K562 (cell line): ENCODE measurements around the gene CACNA2D2. TPM values are rescaled to one million over a fixed set of nuclear protein-coding genes. Genes with fewer than 3 reads are reported as not detected.

Source experiments
- BCL6 ChIP-seq: fragments of 250-450 bp; sonication (Bioruptor Pico); IDR thresholded peaks from 2 replicates; pipeline ENCODE4 v1.4.0; 2020
- C11orf30 ChIP-seq: fragments of 450-650 bp; IDR thresholded peaks from 2 replicates; pipeline ENCODE4 v1.6.1; 2016; ENCODE audit warnings: low read depth, mild to moderate bottlenecking
- CC2D1A ChIP-seq: fragments of 450-650 bp; IDR thresholded peaks from 2 replicates; pipeline ENCODE4 v1.6.1; 2017; ENCODE audit warnings: mild to moderate bottlenecking
- CSDE1 ChIP-seq, 2 experiments: fragments of 450-650 bp; IDR thresholded peaks; 2 replicates each; pipeline ENCODE4 v1.6.1; 2016; ENCODE audit warnings: mild to moderate bottlenecking in 1 of 2
- GTF2A2 ChIP-seq: IDR thresholded peaks from 2 replicates; pipeline ENCODE4 v1.6.1; 2016; ENCODE audit warnings: mild to moderate bottlenecking, missing genetic modification characterization, missing compliant biosample characterization
- GTF2F1 ChIP-seq: IDR thresholded peaks from 2 replicates; pipeline ENCODE4 v1.6.1; 2011; ENCODE audit warnings: low read depth, low read length, improper control_type of control experiment
- HEY1 ChIP-seq: fragments of 250-450 bp; sonication (Bioruptor Pico); IDR thresholded peaks from 2 replicates; pipeline ENCODE4 v1.5.0; 2020; ENCODE audit warnings: mild to moderate bottlenecking, moderate library complexity, borderline replicate concordance
- HOXB6 ChIP-seq: fragments of 250-450 bp; sonication (Bioruptor Pico); IDR thresholded peaks from 2 replicates; pipeline ENCODE4 v1.5.1; 2022; ENCODE audit warnings: mild to moderate bottlenecking, borderline replicate concordance
- KDM2B ChIP-seq: fragments of 250-450 bp; sonication (Bioruptor Pico); IDR thresholded peaks from 2 replicates; pipeline ENCODE4 v1.8.0; 2021; ENCODE audit warnings: mild to moderate bottlenecking, moderate library complexity
- NEUROD1 ChIP-seq: fragments of 150-350 bp; IDR thresholded peaks from 2 replicates; pipeline ENCODE4 v1.6.1; 2014; ENCODE audit warnings: borderline replicate concordance, low read length, low read depth; ENCODE audit not compliant: partially characterized antibody
- RBFOX2 ChIP-seq: fragments of 200-400 bp; formaldehyde crosslinking; IDR thresholded peaks from 2 replicates; pipeline ENCODE4 v1.6.1; 2017; ENCODE audit warnings: low read depth, mild to moderate bottlenecking, low read length, moderate library complexity
- SMC3 ChIP-seq: conservative IDR thresholded peaks from 2 replicates; pipeline ENCODE4 v1.6.1; 2011; ENCODE audit warnings: low read depth, low read length, improper control_type of control experiment; ENCODE audit not compliant: insufficient read depth
- SNRNP70 ChIP-seq: fragments of 200-400 bp; formaldehyde crosslinking; optimal IDR thresholded peaks from 2 replicates; pipeline ENCODE3; 2017; ENCODE audit warnings: low read depth, low read length
- SREBF1 ChIP-seq: fragments of 150-350 bp; IDR thresholded peaks from 2 replicates; pipeline ENCODE4 v1.6.1; 2014; ENCODE audit warnings: antibody characterized with exemption, low read depth, low read length, borderline replicate concordance
- THRAP3 ChIP-seq: fragments of 450-650 bp; IDR thresholded peaks from 2 replicates; pipeline ENCODE4 v1.6.1; 2016; ENCODE audit warnings: mild to moderate bottlenecking, inconsistent platforms, borderline replicate concordance
- ZKSCAN1 ChIP-seq: fragments of 150-350 bp; IDR thresholded peaks from 2 replicates; pipeline ENCODE4 v1.6.1; 2016; ENCODE audit warnings: low read depth, low read length
- ZNF780A ChIP-seq: fragments of 250-450 bp; sonication (Bioruptor Pico); IDR thresholded peaks from 2 replicates; pipeline ENCODE4 v1.5.0; 2021; ENCODE audit warnings: mild to moderate bottlenecking
- ZNF830 ChIP-seq: fragments of 250-450 bp; sonication (Bioruptor Pico); IDR thresholded peaks from 2 replicates; pipeline ENCODE4 v1.5.0; 2021; ENCODE audit warnings: mild to moderate bottlenecking
- polyA plus RNA-seq, 8 experiments: library from polyadenylated mRNA; depleted of rRNA in 4 of 8; stranded (reverse) in 5 of 8; unstranded in 3 of 8; fragments of >200 nt; fragmentation: Nextera tagmentation in 2 of 8; fragmentation: Illumina TruSeq in 1 of 8; extraction: Ambion mirVana in 2 of 8; extraction: Trizol in 1 of 8; gene quantifications; 2 replicates each; pipeline versions ENCODE4 v1.2.1 to v1.2.3, GENCODE V29; 2011 to 2014; ENCODE audit warnings: inconsistent platforms in 1 of 8, missing spikeins in 1 of 8
- total RNA-seq, 7 experiments: library from RNA; depleted of rRNA in 6 of 7; stranded (reverse); fragments of >200 nt in 6 of 7; fragmentation: Illumina TruSeq in 2 of 7; extraction: Trizol in 2 of 7; gene quantifications; 2 replicates each; pipeline versions ENCODE4 v1.2.1 to v1.2.3, GENCODE V29; 2011 to 2021; ENCODE audit warnings: low replicate concordance in 1 of 7
- TF ChIP-seq, protein P1 (sequence below): fragments of 250-450 bp; sonication (Bioruptor Pico); IDR thresholded peaks from 2 replicates; pipeline ENCODE4 v1.5.0; 2020; ENCODE audit warnings: mild to moderate bottlenecking, borderline replicate concordance
- TF ChIP-seq, protein P2 (sequence below), 2 experiments: fragments of 450-650 bp; conservative IDR thresholded peaks; 2 replicates each; pipeline ENCODE4 v1.6.1; 2017; ENCODE audit warnings: mild to moderate bottlenecking in 2 of 2, moderate library complexity in 2 of 2
- TF ChIP-seq, protein P3 (sequence below): fragments of 250-450 bp; sonication (Bioruptor Pico); IDR thresholded peaks from 2 replicates; pipeline ENCODE4 v1.9.0; 2021; ENCODE audit warnings: mild to moderate bottlenecking
- TF ChIP-seq, protein P4 (sequence below), 2 experiments: fragments of 450-650 bp; IDR thresholded peaks; 2 replicates each; pipeline ENCODE4 v1.6.1; 2018; ENCODE audit warnings: mild to moderate bottlenecking in 2 of 2, low read depth in 1 of 2; ENCODE audit not compliant: partially characterized antibody in 2 of 2

Gene CACNA2D2
- total and polyA plus RNA-seq, 9 of the 15 experiments (the other 6 are each of a cell fraction or from before 2014, with no cell fraction given), result 0.11 to 0.58 (median 0.36) TPM; not detected in 2

DNA sequence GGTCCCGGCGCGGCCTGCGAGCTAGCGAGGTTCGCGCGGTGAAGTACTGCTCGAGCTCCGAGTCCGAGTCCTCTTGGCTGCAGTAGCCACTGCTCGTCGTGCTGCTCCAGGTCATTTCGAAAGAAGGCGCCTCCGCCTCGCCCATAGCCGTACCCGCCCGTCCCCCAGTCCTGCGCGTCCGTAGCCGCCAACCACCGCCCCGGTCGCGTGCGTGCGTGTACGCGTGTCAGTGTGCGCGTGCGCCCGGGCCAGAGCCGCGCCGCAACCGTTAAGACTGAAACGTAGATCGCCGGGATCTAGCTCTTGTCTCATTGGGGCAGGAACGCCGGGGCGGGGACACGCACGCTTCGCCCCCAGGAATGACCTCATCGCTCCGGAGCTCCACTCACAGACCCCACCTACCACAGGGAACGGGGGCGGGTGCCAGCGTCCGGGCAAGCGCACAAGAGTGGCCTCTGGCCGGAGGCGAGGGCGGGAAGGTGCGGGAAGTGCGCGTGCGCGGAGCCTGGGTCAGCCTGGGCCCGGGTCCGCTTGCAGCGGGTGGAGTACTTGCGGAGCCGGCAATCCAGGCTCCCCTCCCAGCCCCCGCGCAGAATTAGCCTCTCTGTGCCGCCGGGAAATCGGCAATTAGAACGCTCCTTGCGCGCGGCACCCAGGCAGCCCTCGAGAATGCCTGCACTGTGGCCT is 166.1 kb downstream of the CACNA2D2 start (continued):
- TF ChIP-seq, protein P1, sequence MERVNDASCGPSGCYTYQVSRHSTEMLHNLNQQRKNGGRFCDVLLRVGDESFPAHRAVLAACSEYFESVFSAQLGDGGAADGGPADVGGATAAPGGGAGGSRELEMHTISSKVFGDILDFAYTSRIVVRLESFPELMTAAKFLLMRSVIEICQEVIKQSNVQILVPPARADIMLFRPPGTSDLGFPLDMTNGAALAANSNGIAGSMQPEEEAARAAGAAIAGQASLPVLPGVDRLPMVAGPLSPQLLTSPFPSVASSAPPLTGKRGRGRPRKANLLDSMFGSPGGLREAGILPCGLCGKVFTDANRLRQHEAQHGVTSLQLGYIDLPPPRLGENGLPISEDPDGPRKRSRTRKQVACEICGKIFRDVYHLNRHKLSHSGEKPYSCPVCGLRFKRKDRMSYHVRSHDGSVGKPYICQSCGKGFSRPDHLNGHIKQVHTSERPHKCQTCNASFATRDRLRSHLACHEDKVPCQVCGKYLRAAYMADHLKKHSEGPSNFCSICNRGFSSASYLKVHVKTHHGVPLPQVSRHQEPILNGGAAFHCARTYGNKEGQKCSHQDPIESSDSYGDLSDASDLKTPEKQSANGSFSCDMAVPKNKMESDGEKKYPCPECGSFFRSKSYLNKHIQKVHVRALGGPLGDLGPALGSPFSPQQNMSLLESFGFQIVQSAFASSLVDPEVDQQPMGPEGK, result no peak
- TF ChIP-seq C11orf30 (no peak), HEY1 (CRISPR knock-in tag) (no peak), NEUROD1 (peak; percentile 36), CC2D1A (no peak), HOXB6 (CRISPR knock-in tag) (no peak), GTF2F1 (no peak), THRAP3 (no peak), SREBF1 (no peak), BCL6 (no peak), ZNF780A (CRISPR knock-in tag) (no peak), GTF2A2 (tag) (no peak), ZKSCAN1 (no peak), SNRNP70 (no peak), ZNF830 (0 out of 2 replicates have a peak, but pooled peaks have one; percentile 23), KDM2B (CRISPR knock-in tag) (no peak), RBFOX2 (peak; percentile 95), SMC3 (no peak), CSDE1 (IDR thresholded peaks at IDR 0.05) (no peak)
- TF ChIP-seq, protein P2, sequence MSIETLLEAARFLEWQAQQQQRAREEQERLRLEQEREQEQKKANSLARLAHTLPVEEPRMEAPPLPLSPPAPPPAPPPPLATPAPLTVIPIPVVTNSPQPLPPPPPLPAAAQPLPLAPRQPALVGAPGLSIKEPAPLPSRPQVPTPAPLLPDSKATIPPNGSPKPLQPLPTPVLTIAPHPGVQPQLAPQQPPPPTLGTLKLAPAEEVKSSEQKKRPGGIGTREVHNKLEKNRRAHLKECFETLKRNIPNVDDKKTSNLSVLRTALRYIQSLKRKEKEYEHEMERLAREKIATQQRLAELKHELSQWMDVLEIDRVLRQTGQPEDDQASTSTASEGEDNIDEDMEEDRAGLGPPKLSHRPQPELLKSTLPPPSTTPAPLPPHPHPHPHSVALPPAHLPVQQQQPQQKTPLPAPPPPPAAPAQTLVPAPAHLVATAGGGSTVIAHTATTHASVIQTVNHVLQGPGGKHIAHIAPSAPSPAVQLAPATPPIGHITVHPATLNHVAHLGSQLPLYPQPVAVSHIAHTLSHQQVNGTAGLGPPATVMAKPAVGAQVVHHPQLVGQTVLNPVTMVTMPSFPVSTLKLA (conservative IDR thresholded peaks at IDR 0.05), result peak; percentile 88 to 95
- TF ChIP-seq, protein P3, sequence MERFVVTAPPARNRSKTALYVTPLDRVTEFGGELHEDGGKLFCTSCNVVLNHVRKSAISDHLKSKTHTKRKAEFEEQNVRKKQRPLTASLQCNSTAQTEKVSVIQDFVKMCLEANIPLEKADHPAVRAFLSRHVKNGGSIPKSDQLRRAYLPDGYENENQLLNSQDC, result no peak
- TF ChIP-seq, protein P4, sequence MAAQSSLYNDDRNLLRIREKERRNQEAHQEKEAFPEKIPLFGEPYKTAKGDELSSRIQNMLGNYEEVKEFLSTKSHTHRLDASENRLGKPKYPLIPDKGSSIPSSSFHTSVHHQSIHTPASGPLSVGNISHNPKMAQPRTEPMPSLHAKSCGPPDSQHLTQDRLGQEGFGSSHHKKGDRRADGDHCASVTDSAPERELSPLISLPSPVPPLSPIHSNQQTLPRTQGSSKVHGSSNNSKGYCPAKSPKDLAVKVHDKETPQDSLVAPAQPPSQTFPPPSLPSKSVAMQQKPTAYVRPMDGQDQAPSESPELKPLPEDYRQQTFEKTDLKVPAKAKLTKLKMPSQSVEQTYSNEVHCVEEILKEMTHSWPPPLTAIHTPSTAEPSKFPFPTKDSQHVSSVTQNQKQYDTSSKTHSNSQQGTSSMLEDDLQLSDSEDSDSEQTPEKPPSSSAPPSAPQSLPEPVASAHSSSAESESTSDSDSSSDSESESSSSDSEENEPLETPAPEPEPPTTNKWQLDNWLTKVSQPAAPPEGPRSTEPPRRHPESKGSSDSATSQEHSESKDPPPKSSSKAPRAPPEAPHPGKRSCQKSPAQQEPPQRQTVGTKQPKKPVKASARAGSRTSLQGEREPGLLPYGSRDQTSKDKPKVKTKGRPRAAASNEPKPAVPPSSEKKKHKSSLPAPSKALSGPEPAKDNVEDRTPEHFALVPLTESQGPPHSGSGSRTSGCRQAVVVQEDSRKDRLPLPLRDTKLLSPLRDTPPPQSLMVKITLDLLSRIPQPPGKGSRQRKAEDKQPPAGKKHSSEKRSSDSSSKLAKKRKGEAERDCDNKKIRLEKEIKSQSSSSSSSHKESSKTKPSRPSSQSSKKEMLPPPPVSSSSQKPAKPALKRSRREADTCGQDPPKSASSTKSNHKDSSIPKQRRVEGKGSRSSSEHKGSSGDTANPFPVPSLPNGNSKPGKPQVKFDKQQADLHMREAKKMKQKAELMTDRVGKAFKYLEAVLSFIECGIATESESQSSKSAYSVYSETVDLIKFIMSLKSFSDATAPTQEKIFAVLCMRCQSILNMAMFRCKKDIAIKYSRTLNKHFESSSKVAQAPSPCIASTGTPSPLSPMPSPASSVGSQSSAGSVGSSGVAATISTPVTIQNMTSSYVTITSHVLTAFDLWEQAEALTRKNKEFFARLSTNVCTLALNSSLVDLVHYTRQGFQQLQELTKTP (IDR thresholded peaks at IDR 0.05; ENCODE audit: low read depth in 1 of 2, partially characterized antibody in 2 of 2), result no peak
